ENCODE results near the gene ADAMTS17.

GRCh38 chr15:100265641-100266035 lies 76.1 kb downstream of the ADAMTS17 start:
- TF ChIP-seq CTCF (conservative IDR thresholded peaks at IDR 0.05) (no peak), ZFX (IDR thresholded peaks at IDR 0.05) (no peak)
